Fibroblast of lung (primary cell): Measurements from ENCODE around the gene NUB1.

Experiments
- CTCF ChIP-seq, 2 donors: IDR thresholded peaks in 1 of 2; conservative IDR thresholded peaks in 1 of 2; 1 replicate in 1 of 2; 2 replicates in 1 of 2; pipeline ENCODE4 v1.5.1; 2011 to 2012; ENCODE audit warnings: low read length in 2 of 2, control low read depth in 1 of 2, inconsistent platforms in 1 of 2, low read depth in 1 of 2, mild to moderate bottlenecking in 1 of 2
- EZH2 ChIP-seq: IDR thresholded peaks from 2 replicates; pipeline ENCODE4 v1.5.1; 2012; ENCODE audit warnings: low read length, control low read depth, mild to moderate bottlenecking; ENCODE audit errors: missing control alignments

DNA sequence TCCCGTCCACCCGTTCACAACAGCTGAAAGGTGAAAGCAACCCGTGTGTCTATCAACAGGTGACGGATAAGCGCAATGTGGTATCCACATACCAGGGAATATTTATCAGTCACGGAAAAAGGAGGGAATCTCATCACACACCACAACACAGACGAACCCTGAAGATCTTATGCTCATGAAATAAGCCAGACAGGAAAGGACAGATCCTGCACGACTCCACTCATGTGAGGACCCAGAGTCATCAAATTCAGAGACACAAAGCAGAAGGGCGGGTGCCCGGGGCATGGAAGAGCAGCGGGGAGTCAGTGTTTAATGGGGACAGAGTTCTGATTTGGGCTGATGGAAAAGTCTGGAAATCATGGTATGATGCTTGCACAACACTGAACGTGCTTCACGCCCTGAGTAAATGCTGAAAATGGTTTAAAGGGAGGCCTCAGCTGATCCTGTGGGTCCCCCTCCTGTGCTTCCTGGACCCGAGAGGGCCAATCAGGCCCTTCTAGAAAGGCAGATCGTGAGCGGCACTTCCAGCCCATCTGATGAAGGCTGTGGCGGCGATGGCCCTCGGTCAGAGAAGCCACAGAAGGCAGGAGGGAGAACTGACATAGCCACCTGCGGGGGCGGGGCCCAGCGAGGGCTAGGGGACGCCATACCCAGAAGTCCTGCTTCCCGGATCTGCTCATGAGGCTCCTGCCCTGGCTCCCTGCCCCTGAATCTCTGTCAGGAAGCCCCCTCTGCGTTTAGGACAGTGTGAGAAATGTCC is 49.2 kb downstream of the NUB1 start:
- TF ChIP-seq CTCF (conservative IDR thresholded peaks at IDR 0.05 in 1 of 2, IDR thresholded peaks at IDR 0.05 in 1 of 2; ENCODE audit: low read depth in 1 of 2, low read length in 2 of 2) (no peak), EZH2 (no peak)
